HepG2 (cell line): ENCODE measurements around the gene POU2F1. TPM values are rescaled to one million over a fixed set of nuclear protein-coding genes. Genes with fewer than 3 reads are reported as not detected.

ENCODE experiments used
- ATAC-seq: fragments of 200-7000 bp; cut with Tn5 transposase; 3 replicates; pipeline ENCODE4 v1.9.1; 2020; ENCODE audit warnings: mild to moderate bottlenecking, moderate library complexity
- BruUV-seq: library from RNA; stranded (reverse); fragments of 400-500 nt; replicated peaks from 2 replicates; lab custom pipeline; 2021; lab: Mats Ljungman, UMichigan
- CTCF ChIA-PET: fragments of 300-600 bp; formaldehyde crosslinking; extraction: SDS; loops from one replicate; lab custom pipeline; 2021; ENCODE audit warnings: low total read pairs, inconsistent platforms, low intra/inter-chr PET ratio; lab: Yijun Ruan, JAX
- POLR2A ChIA-PET: fragments of 350-600 bp; sonication (Branson Sonifier 250); formaldehyde crosslinking; loops from one replicate; lab custom pipeline; 2020; ENCODE audit warnings: antibody characterized with exemption, inconsistent platforms; lab: Yijun Ruan, JAX
- DNase-seq: peaks from one replicate; pipeline ENCODE4 v3.0.0-alpha.2; 2015; ENCODE audit warnings: low spot score
- FAIRE-seq: peaks from 3 replicates; lab custom pipeline; 2011; peaks lifted over from hg19 to GRCh38; lab: Jason Lieb, UNC
- H2AFZ ChIP-seq: one replicate; pipeline ENCODE4 v1.6.1; 2011; ENCODE audit warnings: low read length, inconsistent platforms
- H3K27ac ChIP-seq: fragments of 300-600 bp; 3 replicates; pipeline ENCODE4 v1.8.0; 2011; ENCODE audit warnings: mixed run types, mild to moderate bottlenecking, mixed read lengths, low read length, inconsistent platforms; ENCODE audit not compliant: insufficient read depth; ENCODE audit errors: extremely low read length
- H3K27me3 ChIP-seq, 2 experiments: fragments of 200-600 bp in 1 of 2; 2 replicates in 1 of 2; 3 replicates in 1 of 2; pipeline versions ENCODE4 v1.6.0 to v1.8.0; 2011; ENCODE audit warnings: low read length in 2 of 2, mild to moderate bottlenecking in 2 of 2, moderate library complexity in 2 of 2, inconsistent platforms in 1 of 2; ENCODE audit not compliant: insufficient read depth in 2 of 2, control insufficient read depth in 1 of 2
- H3K36me3 ChIP-seq, 2 experiments: fragments of 200-600 bp in 1 of 2; replicated peaks in 1 of 2; 2 replicates in 1 of 2; 3 replicates in 1 of 2; pipeline versions ENCODE4 v1.5.1 to v1.8.0; 2011; ENCODE audit warnings: low read length in 2 of 2, inconsistent platforms in 1 of 2; ENCODE audit not compliant: insufficient read depth in 2 of 2, control insufficient read depth in 1 of 2
- H3K4me1 ChIP-seq: 2 replicates; pipeline ENCODE4 v1.5.1; 2012; ENCODE audit warnings: low read length, inconsistent platforms; ENCODE audit not compliant: insufficient read depth
- H3K4me2 ChIP-seq: 2 replicates; pipeline ENCODE4 v1.6.0; 2011; ENCODE audit warnings: low read depth, low read length, inconsistent platforms
- H3K4me3 ChIP-seq, 3 experiments: fragments of 200-600 bp in 1 of 3; sonication (generic), shearing (Covaris generic) in 1 of 3; replicated peaks in 1 of 3; 2 replicates each; pipeline ENCODE4 v1.5.1; 2011 to 2016; ENCODE audit warnings: low read length in 3 of 3, inconsistent platforms in 2 of 3, low read depth in 2 of 3, mild to moderate bottlenecking in 2 of 3, control low read depth in 1 of 3, mixed read lengths in 1 of 3; ENCODE audit not compliant: insufficient read depth in 1 of 3
- H3K79me2 ChIP-seq: one replicate; pipeline ENCODE4 v1.6.1; 2011; ENCODE audit warnings: low read length, inconsistent platforms; ENCODE audit not compliant: insufficient read depth
- H3K9ac ChIP-seq: 2 replicates; pipeline ENCODE4 v1.6.0; 2011; ENCODE audit warnings: mild to moderate bottlenecking, low read depth, low read length, inconsistent platforms; ENCODE audit not compliant: insufficient read depth
- H3K9me3 ChIP-seq: 2 replicates; pipeline ENCODE4 v1.5.1; 2012; ENCODE audit warnings: mild to moderate bottlenecking, low read length
- H4K20me1 ChIP-seq: 2 replicates; pipeline ENCODE4 v1.6.0; 2011; ENCODE audit warnings: inconsistent platforms, mild to moderate bottlenecking, low read length, moderate library complexity; ENCODE audit not compliant: insufficient read depth
- BRD4 ChIP-seq: sonication (generic); formaldehyde crosslinking; IDR thresholded peaks from 2 replicates; pipeline ENCODE4 v1.4.0; 2020; ENCODE audit warnings: missing genetic modification reagents
- FIP1L1 ChIP-seq: fragments of 200-400 bp; formaldehyde crosslinking; IDR thresholded peaks from 2 replicates; pipeline ENCODE4 v1.6.1; 2018; ENCODE audit warnings: low read depth, mild to moderate bottlenecking, low read length, moderate library complexity, borderline replicate concordance; ENCODE audit not compliant: insufficient read depth
- LRRFIP1 ChIP-seq: sonication (generic); formaldehyde crosslinking; conservative IDR thresholded peaks from 2 replicates; pipeline ENCODE4 v1.4.0; 2020; ENCODE audit warnings: missing genetic modification reagents
- NFKB2 ChIP-seq: sonication (generic); formaldehyde crosslinking; IDR thresholded peaks from 2 replicates; pipeline ENCODE4 v1.4.0; 2020; ENCODE audit warnings: missing genetic modification reagents, borderline replicate concordance
- PAXIP1 ChIP-seq: sonication (generic); formaldehyde crosslinking; conservative IDR thresholded peaks from 2 replicates; pipeline ENCODE4 v1.4.0; 2020; ENCODE audit warnings: mild to moderate bottlenecking, missing genetic modification reagents, moderate library complexity
- PPARG ChIP-seq: conservative IDR thresholded peaks from 2 replicates; pipeline ENCODE4 v1.6.1; 2016; ENCODE audit warnings: missing biosample characterization, missing genetic modification reagents
- RCOR2 ChIP-seq: IDR thresholded peaks from 2 replicates; pipeline ENCODE4 v1.6.1; 2016; ENCODE audit warnings: missing biosample characterization, missing genetic modification reagents
- ZBTB26 ChIP-seq: IDR thresholded peaks from 2 replicates; pipeline ENCODE4 v1.6.1; 2016; ENCODE audit warnings: missing compliant biosample characterization, missing genetic modification reagents, borderline replicate concordance
- WGBS: methylation state at CpG from one replicate; pipeline ENCODE4 v1.1.6; 2017; ENCODE audit warnings: low lambda C conversion rate; 5-methylcytosine and 5-hydroxymethylcytosine counted together
- in situ Hi-C: cut with HindIII; loops from 2 replicates; pipeline ENCODE4 v1.10.0; 2017; ENCODE audit warnings: low pct_unique_long_range_greater_than_20kb; ENCODE audit not compliant: extremely low pct_ligation_motif_present
- intact Hi-C: fragments of 100-400 bp; cut with micrococcal nuclease; formaldehyde crosslinking; loops from one replicate; pipeline ENCODE4 v1.10.0; 2022; ENCODE audit not compliant: unreplicated experiment
- polyA plus RNA-seq, 8 experiments: library from polyadenylated mRNA; depleted of rRNA in 3 of 8; stranded (reverse) in 7 of 8; unstranded in 1 of 8; fragments of >200 nt; fragmentation: Illumina TruSeq in 4 of 8; extraction: Trizol in 4 of 8; gene quantifications; 2 replicates each; pipeline versions ENCODE4 v1.2.1 to v1.2.3, GENCODE V29; 2011 to 2016; ENCODE audit warnings: low read depth in 4 of 8, missing spikeins in 1 of 8, mixed read lengths in 1 of 8; ENCODE audit not compliant: insufficient read depth in 1 of 8
- total RNA-seq, 5 experiments: library from RNA; depleted of rRNA; stranded (reverse); fragments of >200 nt; fragmentation: Illumina TruSeq; extraction: Trizol; gene quantifications; 2 replicates each; pipeline ENCODE4 v1.2.3, GENCODE V29; 2016; ENCODE audit warnings: low read depth in 1 of 5

POU2F1 gene
- total and polyA plus RNA-seq, 2 of the 13 experiments (the other 11 are each of a cell fraction or from before 2014, with no cell fraction given), result 10.2 to 13.0 TPM

- no peak overlapping the region for H3K27ac ChIP-seq
- H4K20me1 ChIP-seq, result no peaks in the 10 kb centered on the region
- H3K9me3 ChIP-seq, result no peaks in the 10 kb centered on the region
- in situ Hi-C loops, result loop anchor here (5.0 kb wide), 1 partner anchor 138 kb away; no protein-coding TSS in a partner anchor
- H3K36me3 ChIP-seq, result peaks cover 2 to 13% of the 10 kb centered on the region in 2 experiments; a peak in 4 of 5 replicates
- 96% methylated on average over 3 of the region's 3 CpGs for WGBS
- TF ChIP-seq LRRFIP1 (CRISPR knock-in tag), result no peak
- H3K79me2 ChIP-seq, result no peaks in the 10 kb centered on the region
- H3K4me1 ChIP-seq, result no peaks in the 10 kb centered on the region
- H3K27me3 ChIP-seq, result no peaks in the 10 kb centered on the region; a peak in 1 of 5 replicates
- no peak overlapping the region for H3K4me3 ChIP-seq
- ATAC-seq (no peak), DNase-seq (no peak), FAIRE-seq (no peak)
- no peak overlapping the region for H3K4me2 ChIP-seq
- H3K9ac ChIP-seq, result no peak overlapping the region
- no TSS peak for BruUV-seq
- ChIA-PET CTCF (no interaction called here), POLR2A (no interaction called here)
- intact Hi-C loops, result no loop called here
- H2AFZ ChIP-seq, result no peak overlapping the region
These were observed 184.2 kb downstream of the POU2F1 start for GRCh38 chr1:167404908-167405307.

GRCh38 chr1:167408355-167408754, 187.7 kb downstream of the POU2F1 start:
- in situ Hi-C loops (no loop called here), intact Hi-C loops (loop anchor here (2.0 kb wide), 1 partner anchor 342 kb away; no protein-coding TSS in a partner anchor)
- Histone ChIP-seq H3K4me2 (no peak overlapping the region), H3K9ac (no peak overlapping the region), H2AFZ (no peak overlapping the region), H3K9me3 (no peaks in the 10 kb centered on the region), H3K27me3 (no peaks in the 10 kb centered on the region; a peak in 1 of 5 replicates), H3K4me1 (no peaks in the 10 kb centered on the region), H3K27ac (no peak overlapping the region), H4K20me1 (no peaks in the 10 kb centered on the region), H3K79me2 (no peaks in the 10 kb centered on the region), H3K4me3 (no peak overlapping the region), H3K36me3 (peaks cover 4 to 8% of the 10 kb centered on the region in 2 experiments)
- ATAC-seq (no peak), FAIRE-seq (no peak), DNase-seq (no peak)
- CTCF ChIA-PET, result interaction anchor here (1.6 kb wide), 1 partner anchor 140 kb away, joined by 10 read pairs; no protein-coding TSS in a partner anchor
- POLR2A ChIA-PET, result no interaction called here
- BruUV-seq, result no TSS peak
- 100% methylated on average over 1 of the region's 1 CpG for WGBS
- TF ChIP-seq PPARG (CRISPR knock-in tag) (no peak), NFKB2 (CRISPR knock-in tag) (no peak), RCOR2 (CRISPR knock-in tag) (no peak), FIP1L1 (no peak), ZBTB26 (CRISPR knock-in tag) (no peak), BRD4 (CRISPR knock-in tag) (no peak), PAXIP1 (CRISPR knock-in tag) (no peak)
